ENCODE results near the gene WDFY2.

WDFY2 gene

GRCh38 chr13:51665456-51665855 is 81.2 kb downstream of the WDFY2 start:
- no peak for DNase-seq (ENCODE audit: low read depth)
- TF ChIP-seq CTCF (IDR thresholded peaks at IDR 0.05; ENCODE audit: low read length, missing control alignments), result no peak
- no peak overlapping the region for H3K4me3 ChIP-seq (replicated peaks; ENCODE audit: low read depth, low read length)

GRCh38 chr13:51666374-51666773 is 82.1 kb downstream of the WDFY2 start:
- no peak for DNase-seq (ENCODE audit: low read depth)
- no peak for TF ChIP-seq CTCF (IDR thresholded peaks at IDR 0.05; ENCODE audit: low read length, missing control alignments)
- H3K4me3 ChIP-seq (replicated peaks; ENCODE audit: low read depth, low read length), result no peak overlapping the region

- H3K4me3 ChIP-seq (replicated peaks; ENCODE audit: low read depth, low read length), result no peak overlapping the region
- TF ChIP-seq CTCF (IDR thresholded peaks at IDR 0.05; ENCODE audit: low read length, missing control alignments), result no peak
- DNase-seq (ENCODE audit: low read depth), result no peak
Observed at GRCh38 chr13:51666839-51667238, 82.6 kb downstream of the WDFY2 start.

- H3K4me3 ChIP-seq (replicated peaks; ENCODE audit: low read depth, low read length), result no peak overlapping the region
- no peak for TF ChIP-seq CTCF (IDR thresholded peaks at IDR 0.05; ENCODE audit: low read length, missing control alignments)
- no peak for DNase-seq (ENCODE audit: low read depth)
Observed at GRCh38 chr13:51668580-51669195, 84.4 kb downstream of the WDFY2 start.

GRCh38 chr13:51673165-51673564 is 88.9 kb downstream of the WDFY2 start:
- TF ChIP-seq CTCF (IDR thresholded peaks at IDR 0.05; ENCODE audit: low read length, missing control alignments), result no peak
- no peak overlapping the region for H3K4me3 ChIP-seq (replicated peaks; ENCODE audit: low read depth, low read length)
- peak; percentile 34 for DNase-seq (ENCODE audit: low read depth)

GRCh38 chr13:51674276-51674675 is 90.0 kb downstream of the WDFY2 start:
- no peak for TF ChIP-seq CTCF (IDR thresholded peaks at IDR 0.05; ENCODE audit: low read length, missing control alignments)
- H3K4me3 ChIP-seq (replicated peaks; ENCODE audit: low read depth, low read length), result no peak overlapping the region
- no peak for DNase-seq (ENCODE audit: low read depth)

- no peak overlapping the region for H3K4me3 ChIP-seq (replicated peaks; ENCODE audit: low read depth, low read length)
- no peak for TF ChIP-seq CTCF (IDR thresholded peaks at IDR 0.05; ENCODE audit: low read length, missing control alignments)
- no peak for DNase-seq (ENCODE audit: low read depth)
Observed at GRCh38 chr13:51675385-51675784, 91.1 kb downstream of the WDFY2 start.

All from fibroblast of pulmonary artery (primary cell).